ENCODE measurements around the gene TPSAB1. TPM values are rescaled to one million over a fixed set of nuclear protein-coding genes. Genes with fewer than 3 reads are reported as not detected.

Gene TPSAB1
- total RNA-seq, 1 experiment from 2014 or later, result 0.25 TPM

DNA sequence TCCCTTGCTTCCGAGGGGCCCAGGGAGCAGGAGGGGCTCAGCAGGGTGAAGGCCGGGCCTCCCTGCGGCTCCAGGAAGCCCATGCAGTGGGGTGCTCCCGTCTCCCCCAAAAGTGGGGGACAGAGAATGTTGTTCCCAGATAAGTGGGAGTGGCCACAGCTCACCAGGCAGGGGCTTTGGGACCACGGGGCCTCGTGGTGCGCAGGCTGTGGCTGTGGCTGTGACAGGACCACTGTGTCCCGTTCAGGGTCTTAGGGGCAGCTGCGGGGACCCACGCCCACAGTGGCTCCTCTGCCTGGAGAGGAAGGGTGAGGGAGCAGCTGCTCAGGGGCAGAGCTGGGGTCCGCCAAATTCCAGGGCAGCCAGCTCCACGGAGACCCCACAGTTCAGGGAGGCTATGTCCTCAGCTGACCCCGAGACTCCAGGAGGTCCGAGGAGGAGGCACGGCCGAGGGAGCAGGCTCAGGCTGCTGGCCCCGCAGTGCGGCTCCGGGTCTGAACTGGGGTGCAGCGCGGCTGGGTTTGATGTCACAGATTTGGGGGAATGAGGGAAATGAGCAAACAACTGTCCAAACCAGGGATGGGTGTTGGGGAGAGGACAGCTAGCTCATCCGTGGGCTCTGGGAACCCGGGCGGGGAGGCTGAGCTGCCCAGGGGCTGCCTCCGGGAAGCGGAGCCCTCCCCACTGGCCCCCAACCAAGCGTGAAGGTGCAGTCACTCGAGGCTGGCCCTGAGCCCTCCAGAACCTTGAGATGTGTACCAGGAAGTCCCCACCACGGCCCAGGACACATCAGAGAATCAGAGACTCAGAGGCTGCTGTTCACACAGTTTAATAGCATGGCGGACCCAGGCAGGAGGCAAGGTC is 38.8 kb downstream of the TPSAB1 start:
- ChIA-PET POLR2A (no interaction called here), RAD21 (ENCODE audit: low non-redundant PET in 1 of 2, low total read pairs in 2 of 2, uncharacterized antibody in 2 of 2, unreplicated experiment in 2 of 2) (no interaction called here), CTCF (no interaction called here)
- Histone ChIP-seq H3K4me3 (replicated peaks in 1 of 2; ENCODE audit: low read depth in 1 of 2, low read length in 2 of 2) (no peak overlapping the region), H3K9me3 (ENCODE audit: control insufficient read depth in 1 of 2, insufficient read depth in 1 of 2, low read depth in 1 of 2, low read length in 2 of 2) (no peaks in the 10 kb centered on the region), H3K79me2 (ENCODE audit: insufficient read depth, low read length) (no peaks in the 10 kb centered on the region), H3K27ac (ENCODE audit: low read depth, low read length) (no peak overlapping the region), H3K27me3 (ENCODE audit: insufficient read depth, low read length) (no peaks in the 10 kb centered on the region), H4K20me1 (ENCODE audit: insufficient read depth) (no peaks in the 10 kb centered on the region), H3K36me3 (ENCODE audit: control insufficient read depth in 1 of 2, insufficient read depth in 2 of 2, low read length in 2 of 2) (no peaks in the 10 kb centered on the region), H2AFZ (ENCODE audit: low read depth, low read length, poor library complexity, severe bottlenecking) (no peak overlapping the region), H3K4me2 (ENCODE audit: low read length) (no peak overlapping the region), H3K9me2 (ENCODE audit: insufficient read depth) (no peaks in the 10 kb centered on the region), H3K9ac (ENCODE audit: low read length) (no peak overlapping the region), H3K4me1 (ENCODE audit: control insufficient read depth in 1 of 2, insufficient read depth in 2 of 2, low read length in 2 of 2) (peaks cover 0 to 10% of the 10 kb centered on the region in 2 experiments; a peak in 1 of 4 replicates)
- TF ChIP-seq POLR2A (IDR thresholded peaks at IDR 0.05; ENCODE audit: borderline replicate concordance, extremely low read depth, insufficient read depth, insufficient read length) (no peak), YY1 (IDR thresholded peaks at IDR 0.05; ENCODE audit: extremely low read depth, insufficient replicate concordance, low read depth, low read length) (no peak), CEBPB (IDR thresholded peaks at IDR 0.05; ENCODE audit: low read depth) (no peak)
- TF ChIP-seq, protein P1, sequence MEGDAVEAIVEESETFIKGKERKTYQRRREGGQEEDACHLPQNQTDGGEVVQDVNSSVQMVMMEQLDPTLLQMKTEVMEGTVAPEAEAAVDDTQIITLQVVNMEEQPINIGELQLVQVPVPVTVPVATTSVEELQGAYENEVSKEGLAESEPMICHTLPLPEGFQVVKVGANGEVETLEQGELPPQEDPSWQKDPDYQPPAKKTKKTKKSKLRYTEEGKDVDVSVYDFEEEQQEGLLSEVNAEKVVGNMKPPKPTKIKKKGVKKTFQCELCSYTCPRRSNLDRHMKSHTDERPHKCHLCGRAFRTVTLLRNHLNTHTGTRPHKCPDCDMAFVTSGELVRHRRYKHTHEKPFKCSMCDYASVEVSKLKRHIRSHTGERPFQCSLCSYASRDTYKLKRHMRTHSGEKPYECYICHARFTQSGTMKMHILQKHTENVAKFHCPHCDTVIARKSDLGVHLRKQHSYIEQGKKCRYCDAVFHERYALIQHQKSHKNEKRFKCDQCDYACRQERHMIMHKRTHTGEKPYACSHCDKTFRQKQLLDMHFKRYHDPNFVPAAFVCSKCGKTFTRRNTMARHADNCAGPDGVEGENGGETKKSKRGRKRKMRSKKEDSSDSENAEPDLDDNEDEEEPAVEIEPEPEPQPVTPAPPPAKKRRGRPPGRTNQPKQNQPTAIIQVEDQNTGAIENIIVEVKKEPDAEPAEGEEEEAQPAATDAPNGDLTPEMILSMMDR (IDR thresholded peaks at IDR 0.05 in 2 of 3, conservative IDR thresholded peaks at IDR 0.05 in 1 of 3; ENCODE audit: borderline replicate concordance in 1 of 3, insufficient read depth in 1 of 3, low read depth in 2 of 3, low read length in 2 of 3), result no peak
- ATAC-seq (no peak), DNase-seq (ENCODE audit: low read depth, low spot score) (no peak)
- no TSS peak for BruUV-seq (replicated peaks)
- intact Hi-C loops (cut with micrococcal nuclease), result no loop called here

DNA sequence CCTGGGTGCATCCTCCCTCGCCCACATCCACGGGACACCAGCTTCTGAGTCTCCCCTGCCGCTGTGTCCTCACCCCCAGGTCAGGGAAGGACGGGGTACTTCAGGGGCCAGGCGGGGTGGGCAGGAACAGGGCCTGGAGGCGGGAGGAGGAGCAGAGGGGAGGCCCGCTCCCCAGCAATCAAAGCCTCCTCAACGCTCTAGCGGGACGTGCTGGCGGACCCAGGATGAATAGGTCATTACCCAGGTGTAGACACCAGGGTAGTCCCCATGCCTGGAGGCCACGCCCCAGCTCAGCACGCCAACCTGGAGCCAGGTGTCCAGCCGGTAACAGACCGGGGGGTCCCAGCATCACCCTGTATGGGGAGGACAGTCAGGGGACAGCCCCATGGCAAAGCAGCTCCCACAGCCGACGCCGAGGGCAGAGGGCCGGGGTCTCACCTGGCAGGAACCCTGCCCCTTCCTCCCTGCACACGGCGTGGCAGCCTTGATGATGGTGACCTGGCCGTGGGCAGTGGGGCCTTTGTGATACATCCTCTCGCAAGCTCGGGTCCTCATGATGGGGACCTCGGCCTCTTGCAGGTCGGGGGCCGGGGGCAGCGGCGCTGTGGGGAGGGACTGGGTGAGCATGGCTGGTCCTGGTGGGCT is 39.6 kb downstream of the TPSAB1 start:
- DNase-seq (ENCODE audit: low read depth, low spot score), result no peak
- peaks cover 0 to 10% of the 10 kb centered on the region in 2 experiments; a peak in 1 of 4 replicates for H3K4me1 ChIP-seq (ENCODE audit: control insufficient read depth in 1 of 2, insufficient read depth in 2 of 2, low read length in 2 of 2)
- H3K4me2 ChIP-seq (ENCODE audit: low read length), result no peak overlapping the region
- no peaks in the 10 kb centered on the region for H3K9me2 ChIP-seq (ENCODE audit: insufficient read depth)
- ChIA-PET RAD21 (ENCODE audit: low non-redundant PET in 1 of 2, low total read pairs in 2 of 2, uncharacterized antibody in 2 of 2, unreplicated experiment in 2 of 2) (no interaction called here), CTCF (interaction anchor here (1.0 kb wide), 1 partner anchor 83 kb away, joined by 3 read pairs; no protein-coding TSS in a partner anchor), POLR2A (no interaction called here)
- H3K79me2 ChIP-seq (ENCODE audit: insufficient read depth, low read length), result no peaks in the 10 kb centered on the region
- H3K36me3 ChIP-seq (ENCODE audit: control insufficient read depth in 1 of 2, insufficient read depth in 2 of 2, low read length in 2 of 2), result no peaks in the 10 kb centered on the region
- no peak overlapping the region for H3K9ac ChIP-seq (ENCODE audit: low read length)
- no peak for ATAC-seq
- no peak overlapping the region for H3K27ac ChIP-seq (ENCODE audit: low read depth, low read length)
- no peak overlapping the region for H3K4me3 ChIP-seq (replicated peaks in 1 of 2; ENCODE audit: low read depth in 1 of 2, low read length in 2 of 2)
- intact Hi-C loops (cut with micrococcal nuclease), result no loop called here
- H2AFZ ChIP-seq (ENCODE audit: low read depth, low read length, poor library complexity, severe bottlenecking), result no peak overlapping the region
- H4K20me1 ChIP-seq (ENCODE audit: insufficient read depth), result no peaks in the 10 kb centered on the region
- no TSS peak for BruUV-seq (replicated peaks)
- H3K9me3 ChIP-seq (ENCODE audit: control insufficient read depth in 1 of 2, insufficient read depth in 1 of 2, low read depth in 1 of 2, low read length in 2 of 2), result no peaks in the 10 kb centered on the region
- H3K27me3 ChIP-seq (ENCODE audit: insufficient read depth, low read length), result no peaks in the 10 kb centered on the region
- no peak for TF ChIP-seq SRF (IDR thresholded peaks at IDR 0.05; ENCODE audit: low read depth)
- TF ChIP-seq EZH2phosphoT487 (IDR thresholded peaks at IDR 0.05; ENCODE audit: borderline replicate concordance), result no peak
- TF ChIP-seq CEBPB (IDR thresholded peaks at IDR 0.05; ENCODE audit: low read depth), result no peak
- TF ChIP-seq, protein P1 (IDR thresholded peaks at IDR 0.05 in 2 of 3, conservative IDR thresholded peaks at IDR 0.05 in 1 of 3; ENCODE audit: borderline replicate concordance in 1 of 3, insufficient read depth in 1 of 3, low read depth in 2 of 3, low read length in 2 of 3), result no peak
- TF ChIP-seq, protein P2, sequence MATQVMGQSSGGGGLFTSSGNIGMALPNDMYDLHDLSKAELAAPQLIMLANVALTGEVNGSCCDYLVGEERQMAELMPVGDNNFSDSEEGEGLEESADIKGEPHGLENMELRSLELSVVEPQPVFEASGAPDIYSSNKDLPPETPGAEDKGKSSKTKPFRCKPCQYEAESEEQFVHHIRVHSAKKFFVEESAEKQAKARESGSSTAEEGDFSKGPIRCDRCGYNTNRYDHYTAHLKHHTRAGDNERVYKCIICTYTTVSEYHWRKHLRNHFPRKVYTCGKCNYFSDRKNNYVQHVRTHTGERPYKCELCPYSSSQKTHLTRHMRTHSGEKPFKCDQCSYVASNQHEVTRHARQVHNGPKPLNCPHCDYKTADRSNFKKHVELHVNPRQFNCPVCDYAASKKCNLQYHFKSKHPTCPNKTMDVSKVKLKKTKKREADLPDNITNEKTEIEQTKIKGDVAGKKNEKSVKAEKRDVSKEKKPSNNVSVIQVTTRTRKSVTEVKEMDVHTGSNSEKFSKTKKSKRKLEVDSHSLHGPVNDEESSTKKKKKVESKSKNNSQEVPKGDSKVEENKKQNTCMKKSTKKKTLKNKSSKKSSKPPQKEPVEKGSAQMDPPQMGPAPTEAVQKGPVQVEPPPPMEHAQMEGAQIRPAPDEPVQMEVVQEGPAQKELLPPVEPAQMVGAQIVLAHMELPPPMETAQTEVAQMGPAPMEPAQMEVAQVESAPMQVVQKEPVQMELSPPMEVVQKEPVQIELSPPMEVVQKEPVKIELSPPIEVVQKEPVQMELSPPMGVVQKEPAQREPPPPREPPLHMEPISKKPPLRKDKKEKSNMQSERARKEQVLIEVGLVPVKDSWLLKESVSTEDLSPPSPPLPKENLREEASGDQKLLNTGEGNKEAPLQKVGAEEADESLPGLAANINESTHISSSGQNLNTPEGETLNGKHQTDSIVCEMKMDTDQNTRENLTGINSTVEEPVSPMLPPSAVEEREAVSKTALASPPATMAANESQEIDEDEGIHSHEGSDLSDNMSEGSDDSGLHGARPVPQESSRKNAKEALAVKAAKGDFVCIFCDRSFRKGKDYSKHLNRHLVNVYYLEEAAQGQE (IDR thresholded peaks at IDR 0.05; ENCODE audit: low read depth), result no peak

All from HCT116 (cell line).